Heart left ventricle (tissue), 16 donors: Measurements from ENCODE around the gene CDT1. TPM values are rescaled to one million over a fixed set of nuclear protein-coding genes. Genes with fewer than 3 reads are reported as not detected.

Experiments used
- ATAC-seq, 4 donors: fragments of 200-7000 bp; cut with Tn5 transposase; one replicate each; pipeline ENCODE4 v1.9.1; 2020 to 2022; ENCODE audit warnings: moderate library complexity in 4 of 4, mild to moderate bottlenecking in 3 of 4, moderate number of reproducible peaks in 1 of 4
- DNase-seq, 5 donors: peaks; one replicate each; pipeline ENCODE4 v3.0.0-alpha.2; 2020
- H3K27ac ChIP-seq, 12 donors: fragments of 200-600 bp; sonication (generic) in 4 of 12; one replicate each; pipeline versions ENCODE4 v1.5.0 to v1.8.0; 2016 to 2022; ENCODE audit warnings: mild to moderate bottlenecking in 2 of 12
- H3K27me3 ChIP-seq, 9 donors: fragments of 200-600 bp; sonication (generic) in 2 of 9; one replicate each; pipeline versions ENCODE4 v1.5.1 to v1.8.0; 2016 to 2022; ENCODE audit warnings: mild to moderate bottlenecking in 3 of 9
- H3K36me3 ChIP-seq, 9 donors: fragments of 200-600 bp; sonication (generic) in 2 of 9; one replicate each; pipeline versions ENCODE4 v1.5.0 to v1.8.0; 2018 to 2022; ENCODE audit warnings: mild to moderate bottlenecking in 2 of 9
- H3K4me1 ChIP-seq, 12 donors: fragments of 200-600 bp; sonication (generic) in 4 of 12; one replicate each; pipeline versions ENCODE4 v1.5.0 to v1.8.0; 2016 to 2022; ENCODE audit warnings: mild to moderate bottlenecking in 3 of 12
- H3K4me3 ChIP-seq, 12 donors: fragments of 200-600 bp; sonication (generic) in 4 of 12; one replicate each; pipeline versions ENCODE4 v1.5.0 to v1.8.0; 2017 to 2022; ENCODE audit warnings: mild to moderate bottlenecking in 9 of 12, moderate library complexity in 4 of 12
- H3K9me3 ChIP-seq, 12 donors: fragments of 200-600 bp; sonication (generic) in 4 of 12; one replicate each; pipeline versions ENCODE4 v1.5.0 to v1.8.0; 2016 to 2022; ENCODE audit warnings: mild to moderate bottlenecking in 1 of 12
- POLR2A ChIP-seq, 2 donors: fragments of 450-650 bp; IDR thresholded peaks; one replicate each; pipeline ENCODE4 v1.6.1; 2017; ENCODE audit warnings: antibody characterized with exemption in 2 of 2, mild to moderate bottlenecking in 2 of 2, moderate library complexity in 2 of 2
- WGBS, 4 donors: extraction: QIAGEN DNeasy Blood & Tissue Kit in 2 of 4; methylation state at CpG; one replicate each; pipeline versions ENCODE4 v1.1.5 to v1.1.7; 2013 to 2018; 5-methylcytosine and 5-hydroxymethylcytosine counted together
- intact Hi-C, 10 donors: fragments of 100-400 bp; cut with DNase I; formaldehyde crosslinking; loops; one replicate each; pipeline versions ENCODE4 v1.11.1 to v1.14.2; 2022
- polyA plus RNA-seq, 2 donors: library from polyadenylated mRNA; stranded (reverse); fragments of 200-250 nt; gene quantifications; one replicate each; pipeline ENCODE4 v1.2.3, GENCODE V29; 2013
- total RNA-seq, 9 donors: library from RNA; depleted of rRNA in 2 of 9; stranded (reverse); fragments of >200 nt in 2 of 9; fragmentation: NEBNext Ultra II Directional in 3 of 9; extraction: Animal tissue kit (Norgen Biotek cat#: 25700) in 3 of 9; gene quantifications; one replicate each; pipeline versions ENCODE4 v1.1.0 to v1.2.4, GENCODE V29; 2016 to 2023
- TF ChIP-seq, protein P1 (sequence below), 12 donors: fragments of 200-600 bp; sonication (generic) in 4 of 12; IDR thresholded peaks; one replicate each; pipeline versions ENCODE4 v1.5.0 to v1.8.0; 2018 to 2022; ENCODE audit warnings: antibody characterized with exemption in 12 of 12, mild to moderate bottlenecking in 5 of 12
- donor health status: ischemic (EF 13 %, LVEDD 7.1; RV severe dilation, severe dysfunction).
- donor health status: healthy with polysubstance abuse.
- donor health status: DM: no; HTN: yes; CAD: no.
- donor health status: DM: no; HTN: no; CAD: no.
- donor health status: ischemic (EF 25% LVEDD 6.9; RV normal size, moderate dysfunction).
- donor health status: ischemic (EF 25% LVEDD 5.7; RV mildly dilated, moderate dysfunction).
- donor health status: healthy.
- donor health status: DM: yes; HTN: yes; CAD: no.
- donor health status: ischemic (EF 35%, LVEDD 5.7; RV mildly dilated, moderate dysfunction).
- donor health status: nonischemic (EF 11% LVEDD 7.7; RV severe dilation, severe dysfunction).
- donor health status: DM: yes; HTN: yes; CAD: no.
- donor health status: PGD.
- donor health status: ischemic (EF 29% LVEDD 5.4; RV normal size, mild dysfunction).
- donor health status: nonischemic (EF 23%, LVEDD 6.1; RV moderate dilation, normal function).

CDT1 gene
- total and polyA plus RNA-seq, 11 donors, result 0.19 to 6.1 (median 0.61) TPM

GRCh38 chr16:88833086-88833485 is 29.5 kb downstream of the CDT1 start:
- Histone ChIP-seq H3K4me1 (no peaks in the 10 kb centered on the region), H3K9me3 (no peaks in the 10 kb centered on the region), H3K27ac (no peak overlapping the region), H3K36me3 (peaks cover 0 to 25% (median 6%) of the 10 kb centered on the region in 9 donors), H3K4me3 (no peak overlapping the region), H3K27me3 (no peaks in the 10 kb centered on the region)
- TF ChIP-seq, protein P1, sequence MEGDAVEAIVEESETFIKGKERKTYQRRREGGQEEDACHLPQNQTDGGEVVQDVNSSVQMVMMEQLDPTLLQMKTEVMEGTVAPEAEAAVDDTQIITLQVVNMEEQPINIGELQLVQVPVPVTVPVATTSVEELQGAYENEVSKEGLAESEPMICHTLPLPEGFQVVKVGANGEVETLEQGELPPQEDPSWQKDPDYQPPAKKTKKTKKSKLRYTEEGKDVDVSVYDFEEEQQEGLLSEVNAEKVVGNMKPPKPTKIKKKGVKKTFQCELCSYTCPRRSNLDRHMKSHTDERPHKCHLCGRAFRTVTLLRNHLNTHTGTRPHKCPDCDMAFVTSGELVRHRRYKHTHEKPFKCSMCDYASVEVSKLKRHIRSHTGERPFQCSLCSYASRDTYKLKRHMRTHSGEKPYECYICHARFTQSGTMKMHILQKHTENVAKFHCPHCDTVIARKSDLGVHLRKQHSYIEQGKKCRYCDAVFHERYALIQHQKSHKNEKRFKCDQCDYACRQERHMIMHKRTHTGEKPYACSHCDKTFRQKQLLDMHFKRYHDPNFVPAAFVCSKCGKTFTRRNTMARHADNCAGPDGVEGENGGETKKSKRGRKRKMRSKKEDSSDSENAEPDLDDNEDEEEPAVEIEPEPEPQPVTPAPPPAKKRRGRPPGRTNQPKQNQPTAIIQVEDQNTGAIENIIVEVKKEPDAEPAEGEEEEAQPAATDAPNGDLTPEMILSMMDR (IDR thresholded peaks at IDR 0.05), result no peak
- no peak for TF ChIP-seq POLR2A (IDR thresholded peaks at IDR 0.05)
- 93 to 98% (median 95%) methylated on average over 13 of the region's 13 CpGs for WGBS, 4 donors
- no peak for DNase-seq
- intact Hi-C loops, result no loop called here
- no peak for ATAC-seq

DNA sequence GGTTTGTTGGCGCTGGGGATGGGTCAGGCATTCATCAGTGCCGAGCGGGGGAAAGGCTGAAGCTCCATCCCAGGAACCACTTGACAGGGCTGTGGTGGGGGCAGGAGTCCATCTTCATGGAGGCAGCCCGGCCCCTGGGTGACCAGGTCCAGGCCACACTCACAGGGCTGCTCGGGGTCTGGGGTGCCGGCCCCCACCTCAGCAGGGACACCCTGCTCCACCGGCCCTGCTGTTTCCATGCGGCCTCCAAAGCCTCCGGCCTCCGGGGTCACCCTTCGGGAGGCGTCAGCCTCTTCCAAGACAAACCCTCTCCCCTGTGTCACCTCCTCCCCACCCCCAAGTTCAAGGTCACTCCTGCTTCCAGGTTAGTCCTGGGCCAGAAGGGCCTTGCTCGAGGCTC is 31.1 kb downstream of the CDT1 start:
- intact Hi-C loops, result no loop called here
- no peaks in the 10 kb centered on the region for H3K27me3 ChIP-seq
- WGBS, 4 donors, result 87 to 96% (median 94%) methylated on average over 10 to 13 of the region's 13 CpGs

GRCh38 chr16:88835383-88835782 is 31.8 kb downstream of the CDT1 start:
- DNase-seq (no peak), ATAC-seq (no peak)
- H3K9me3 ChIP-seq, result no peaks in the 10 kb centered on the region
- no peaks in the 10 kb centered on the region for H3K4me1 ChIP-seq
- no peaks in the 10 kb centered on the region for H3K27me3 ChIP-seq
- TF ChIP-seq POLR2A (IDR thresholded peaks at IDR 0.05), result no peak
- TF ChIP-seq, protein P1 (IDR thresholded peaks at IDR 0.05), result no peak
- peaks cover 0 to 39% (median 19%) of the 10 kb centered on the region in 9 donors for H3K36me3 ChIP-seq
- H3K4me3 ChIP-seq, result no peak overlapping the region
- H3K27ac ChIP-seq, result no peak overlapping the region
- intact Hi-C loops, result no loop called here
- 80 to 90% (median 89%) methylated on average over 8 to 11 of the region's 11 CpGs for WGBS, 4 donors

More for the DNA sequence above, 31.1 kb downstream of the CDT1 start:
- Histone ChIP-seq H3K4me1 (no peaks in the 10 kb centered on the region), H3K27ac (no peak overlapping the region), H3K9me3 (no peaks in the 10 kb centered on the region), H3K4me3 (no peak overlapping the region), H3K36me3 (peaks cover 0 to 32% (median 12%) of the 10 kb centered on the region in 9 donors)
- TF ChIP-seq, protein P1 (IDR thresholded peaks at IDR 0.05), result no peak
- no peak for TF ChIP-seq POLR2A (IDR thresholded peaks at IDR 0.05)
- ATAC-seq (no peak), DNase-seq (no peak)

GRCh38 chr16:88835818-88836217 is 32.2 kb downstream of the CDT1 start:
- DNase-seq (no peak), ATAC-seq (no peak)
- intact Hi-C loops, result no loop called here
- TF ChIP-seq POLR2A (IDR thresholded peaks at IDR 0.05), result no peak
- TF ChIP-seq, protein P1 (IDR thresholded peaks at IDR 0.05), result no peak
- H3K9me3 ChIP-seq, result no peaks in the 10 kb centered on the region
- peaks cover 0 to 43% (median 21%) of the 10 kb centered on the region in 9 donors for H3K36me3 ChIP-seq
- 92 to 97% (median 95%) methylated on average over 31 to 33 of the region's 33 CpGs for WGBS, 4 donors
- no peak overlapping the region for H3K4me3 ChIP-seq
- no peaks in the 10 kb centered on the region for H3K27me3 ChIP-seq
- H3K4me1 ChIP-seq, result no peaks in the 10 kb centered on the region
- H3K27ac ChIP-seq, result no peak overlapping the region
